GM19043 (cell line): ENCODE data around the gene CFAP57.

ENCODE experiments used
- ATAC-seq: cut with Tn5 transposase; IDR thresholded peaks from one replicate; pipeline ENCODE4 v1.9.1; 2021; ENCODE audit warnings: low read depth; ENCODE audit not compliant: unreplicated experiment

CFAP57 gene

DNA sequence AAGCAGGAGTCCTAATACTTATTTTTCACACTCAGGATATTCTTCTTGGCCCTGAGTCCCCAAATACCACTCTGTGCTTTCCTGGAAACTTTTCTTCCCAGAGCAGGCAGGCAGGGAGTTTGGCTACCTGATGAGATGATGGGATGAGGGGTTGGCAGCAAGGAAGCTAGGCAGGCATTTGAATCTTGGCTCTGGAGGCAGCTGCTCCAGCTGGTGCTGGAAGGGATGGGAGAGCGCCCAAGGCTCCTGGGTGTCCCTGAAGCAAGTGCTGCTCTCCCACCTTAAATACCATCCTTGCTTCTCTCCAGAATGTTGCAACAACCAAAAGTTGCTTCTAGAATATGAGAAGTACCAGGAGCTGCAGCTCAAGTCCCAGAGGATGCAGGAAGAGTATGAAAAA lies 49.7 kb downstream of the CFAP57 start:
- ATAC-seq = no peak

GRCh38 chr1:43222879-43223278 lies 50.7 kb downstream of the CFAP57 start:
- no peak for ATAC-seq

DNA sequence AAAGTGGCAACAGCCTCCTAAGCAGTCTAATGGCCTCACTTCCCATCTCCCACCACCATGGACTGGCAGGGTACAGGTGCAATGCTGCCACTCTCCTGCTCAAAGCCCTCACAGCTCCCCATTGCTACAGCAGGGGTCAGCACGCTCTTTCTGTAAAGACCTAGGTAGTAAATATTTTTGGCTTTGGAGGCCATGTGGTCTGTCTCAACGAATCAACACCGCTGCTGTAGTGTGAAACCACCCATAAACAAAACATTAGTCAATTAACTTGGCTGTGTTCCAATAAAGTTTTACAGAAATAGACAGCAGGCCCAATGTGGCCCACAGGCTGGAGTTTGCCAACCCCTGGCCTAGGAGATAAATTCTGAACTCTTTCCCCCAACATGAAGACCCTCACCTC lies 53.0 kb downstream of the CFAP57 start:
- no peak for ATAC-seq

- peak; percentile 47 for ATAC-seq
These were observed 55.1 kb downstream of the CFAP57 start for GRCh38 chr1:43227143-43227764.

DNA sequence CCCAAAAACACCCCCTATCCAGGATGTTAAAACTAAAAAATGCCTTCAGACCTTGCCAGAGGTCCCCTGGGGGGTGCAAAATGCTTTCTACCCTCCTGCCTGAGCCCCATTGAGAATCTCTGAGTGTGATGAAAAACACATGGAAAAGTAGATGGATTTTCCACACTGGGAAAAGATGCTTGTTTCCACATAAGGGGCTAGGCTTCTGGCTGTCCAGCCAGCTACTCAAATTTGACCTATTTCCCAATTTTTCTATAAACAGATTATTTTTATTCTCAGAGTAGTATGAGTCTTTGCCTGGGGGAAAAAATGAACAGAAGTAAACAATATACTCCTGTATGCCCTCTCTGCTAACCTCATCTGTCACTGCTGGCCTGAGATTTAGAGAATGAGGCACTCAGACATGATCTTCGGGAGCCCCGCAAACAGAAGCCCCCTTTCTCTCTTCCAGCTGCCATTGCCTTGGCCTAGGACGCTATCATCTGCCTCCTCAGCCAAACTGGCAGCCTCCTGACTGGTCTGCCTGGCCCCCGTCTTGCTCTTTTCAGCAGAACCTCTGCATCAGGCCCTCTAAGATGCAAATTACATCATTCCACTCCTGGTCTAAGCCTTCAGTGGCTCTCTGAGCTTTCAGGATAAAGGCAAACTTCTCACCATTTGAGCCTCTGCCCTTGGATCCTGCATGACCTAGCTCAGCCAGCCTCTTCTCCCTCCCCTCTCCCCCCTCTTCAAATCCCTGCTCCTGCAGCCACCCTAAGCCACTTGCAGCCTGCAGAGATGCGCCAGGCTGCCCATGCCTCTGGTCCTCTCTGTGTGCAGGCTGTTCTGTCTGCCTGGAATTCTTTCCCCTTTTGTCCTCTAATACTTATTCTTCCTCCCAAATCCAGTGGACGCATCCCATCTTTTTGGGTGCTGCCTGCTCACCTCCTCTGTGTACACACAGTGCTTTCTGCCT lies 58.0 kb downstream of the CFAP57 start:
- ATAC-seq = no peak

DNA sequence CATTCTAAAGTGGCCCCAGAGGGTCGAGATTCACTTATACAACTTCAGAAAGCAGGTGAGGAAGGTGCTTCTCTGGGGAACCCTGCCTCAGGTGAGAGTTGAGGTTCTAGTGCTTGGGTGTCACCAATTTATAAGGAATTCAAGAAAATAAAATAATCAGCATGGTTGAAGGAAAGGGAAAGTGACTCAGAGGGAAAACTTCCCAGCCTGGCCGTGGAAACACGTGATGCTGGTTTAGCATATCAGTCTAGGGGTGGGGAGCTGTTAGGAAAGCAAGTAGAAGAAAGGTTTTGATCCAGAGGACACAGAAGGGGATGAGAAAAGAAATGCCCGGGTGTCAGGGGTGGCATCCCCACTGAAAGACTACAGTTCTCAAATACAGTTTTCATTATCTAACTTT lies 59.9 kb downstream of the CFAP57 start:
- no peak for ATAC-seq

DNA sequence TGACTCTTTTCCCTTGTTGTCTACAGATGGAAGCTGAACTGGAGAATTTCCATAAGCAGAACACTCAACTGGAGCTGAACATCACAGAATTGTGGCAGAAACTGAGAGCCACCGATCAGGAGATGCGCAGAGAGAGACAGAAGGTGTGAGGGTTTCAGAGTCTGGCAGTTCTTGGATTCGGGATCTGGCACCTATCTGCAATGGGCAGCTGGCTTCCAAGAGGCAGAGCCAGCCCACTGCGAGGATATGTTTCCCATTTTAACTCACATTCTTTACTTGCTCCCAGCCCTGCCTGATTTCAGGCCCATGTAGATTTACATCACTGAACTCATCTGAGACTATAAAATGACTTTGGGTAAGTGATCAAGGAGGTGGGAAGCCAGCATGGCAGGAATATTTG lies 60.4 kb downstream of the CFAP57 start:
- ATAC-seq = no peak

DNA sequence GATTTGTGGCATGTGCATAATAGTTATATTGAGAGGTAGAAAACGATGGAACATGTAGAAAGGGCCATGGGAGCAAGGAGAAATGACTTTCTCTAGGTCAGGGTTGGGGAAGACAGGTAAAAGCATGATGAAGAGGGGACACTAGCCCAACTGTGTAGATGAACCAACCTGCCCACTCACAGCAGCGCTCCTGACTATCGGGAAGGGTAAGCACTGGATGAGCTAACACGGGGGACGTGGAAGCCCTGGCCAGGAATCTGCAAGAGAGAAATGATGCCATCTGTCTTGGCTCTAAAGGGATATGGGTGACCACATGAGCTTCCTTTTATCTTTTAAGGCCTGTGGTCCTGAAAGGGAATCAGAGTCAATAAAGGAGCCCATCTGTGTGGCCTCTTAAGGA lies 61.5 kb downstream of the CFAP57 start:
- no peak for ATAC-seq

GRCh38 chr1:43234267-43234666 lies 62.1 kb downstream of the CFAP57 start:
- ATAC-seq = no peak

GRCh38 chr1:43235040-43235439 lies 62.9 kb downstream of the CFAP57 start:
- no peak for ATAC-seq

DNA sequence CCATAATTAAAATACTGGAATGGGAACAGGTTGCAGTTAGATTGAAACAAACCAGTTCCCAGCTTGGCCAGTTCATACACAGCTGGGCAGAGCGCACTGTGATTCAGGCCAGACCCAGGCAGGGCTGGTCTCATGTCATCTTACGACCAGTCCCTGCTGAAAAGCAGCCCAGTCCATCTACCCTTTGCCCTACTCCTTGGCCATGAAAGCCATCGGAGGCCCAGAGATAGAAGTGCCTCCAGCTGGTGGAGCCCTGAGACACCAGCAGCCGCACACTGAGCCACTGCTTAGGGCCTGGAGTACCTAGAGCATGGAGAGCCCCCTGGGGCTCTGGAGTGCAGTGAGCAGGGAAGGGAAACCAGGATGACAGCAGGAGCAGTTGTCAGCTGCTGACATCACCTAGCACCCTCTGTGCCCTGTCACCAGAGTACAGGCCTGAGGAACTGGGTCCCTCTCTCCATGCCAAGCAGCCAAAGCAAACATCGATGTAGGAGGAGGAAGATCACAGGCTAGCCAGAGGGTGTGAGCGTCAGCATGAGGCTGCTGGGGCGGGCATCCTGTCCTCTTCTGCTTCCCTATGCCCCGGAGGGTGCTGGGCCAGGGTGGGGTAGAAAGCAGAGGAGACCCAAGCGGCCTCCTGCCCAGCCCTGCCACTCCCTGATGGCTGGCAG lies 63.5 kb downstream of the CFAP57 start:
- ATAC-seq = no peak

DNA sequence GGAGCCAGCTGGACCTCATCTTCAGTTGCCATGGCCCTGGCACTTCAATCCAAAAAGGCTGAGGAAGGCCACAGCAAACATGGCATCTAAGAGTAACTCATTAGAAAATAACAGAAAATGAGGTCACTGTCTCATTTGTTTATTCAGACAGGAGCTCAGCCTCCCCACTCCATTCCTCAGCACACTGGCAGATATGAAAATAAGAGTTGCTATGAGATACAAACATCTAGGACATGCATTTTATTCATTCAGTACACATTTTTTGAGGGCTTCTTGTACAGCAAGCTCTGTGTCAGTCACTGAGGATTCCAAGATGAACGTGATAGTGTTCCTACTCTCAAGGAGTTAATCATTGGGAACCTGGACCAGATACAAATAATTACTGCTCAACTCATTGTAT lies 65.0 kb downstream of the CFAP57 start:
- ATAC-seq = no peak

DNA sequence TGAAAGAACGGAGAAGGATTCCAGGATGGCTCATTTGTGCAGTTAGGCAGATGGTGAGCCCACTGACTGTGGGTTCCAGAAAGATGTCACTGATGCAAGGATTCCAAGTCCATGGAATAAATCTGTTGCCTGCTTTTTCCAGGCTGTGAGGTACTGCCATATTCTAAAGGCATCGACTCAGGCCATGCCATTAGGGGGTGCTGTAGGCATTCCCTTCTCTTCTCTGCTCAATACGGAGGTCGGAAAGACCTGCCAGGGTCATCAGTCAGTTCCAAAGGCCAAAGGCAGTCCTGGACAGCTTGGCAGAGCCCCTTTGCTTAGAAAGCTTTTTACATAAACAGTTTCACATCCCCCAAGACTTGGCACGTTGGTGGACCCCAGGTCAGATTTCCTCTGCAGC lies 66.0 kb downstream of the CFAP57 start:
- ATAC-seq = no peak

- ATAC-seq = no peak
These were observed 66.9 kb downstream of the CFAP57 start for GRCh38 chr1:43238991-43239469.

DNA sequence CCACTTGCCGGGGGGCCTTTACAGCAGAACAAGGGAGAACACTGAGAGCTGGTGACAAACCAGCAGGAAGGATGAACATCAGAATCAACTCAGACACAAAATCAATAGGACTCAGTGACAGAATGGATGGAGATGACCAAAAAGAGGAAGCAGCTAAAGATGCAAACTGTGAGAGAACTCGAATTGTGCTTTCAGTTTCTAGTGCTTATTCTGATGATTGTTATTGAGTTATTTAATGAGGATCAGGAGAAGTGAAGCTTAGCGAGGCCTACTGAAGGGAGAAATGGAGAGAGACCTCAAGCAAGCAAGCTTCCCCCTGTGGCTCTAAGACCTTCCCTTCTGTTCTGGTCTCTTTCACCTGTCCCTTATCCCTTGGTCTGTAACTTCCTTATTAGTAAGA lies 67.4 kb downstream of the CFAP57 start:
- peak; percentile 84 for ATAC-seq

GRCh38 chr1:43241413-43241836 lies 69.3 kb downstream of the CFAP57 start:
- ATAC-seq = no peak

- ATAC-seq = no peak
These were observed 71.2 kb downstream of the CFAP57 start for GRCh38 chr1:43243299-43243698.

DNA sequence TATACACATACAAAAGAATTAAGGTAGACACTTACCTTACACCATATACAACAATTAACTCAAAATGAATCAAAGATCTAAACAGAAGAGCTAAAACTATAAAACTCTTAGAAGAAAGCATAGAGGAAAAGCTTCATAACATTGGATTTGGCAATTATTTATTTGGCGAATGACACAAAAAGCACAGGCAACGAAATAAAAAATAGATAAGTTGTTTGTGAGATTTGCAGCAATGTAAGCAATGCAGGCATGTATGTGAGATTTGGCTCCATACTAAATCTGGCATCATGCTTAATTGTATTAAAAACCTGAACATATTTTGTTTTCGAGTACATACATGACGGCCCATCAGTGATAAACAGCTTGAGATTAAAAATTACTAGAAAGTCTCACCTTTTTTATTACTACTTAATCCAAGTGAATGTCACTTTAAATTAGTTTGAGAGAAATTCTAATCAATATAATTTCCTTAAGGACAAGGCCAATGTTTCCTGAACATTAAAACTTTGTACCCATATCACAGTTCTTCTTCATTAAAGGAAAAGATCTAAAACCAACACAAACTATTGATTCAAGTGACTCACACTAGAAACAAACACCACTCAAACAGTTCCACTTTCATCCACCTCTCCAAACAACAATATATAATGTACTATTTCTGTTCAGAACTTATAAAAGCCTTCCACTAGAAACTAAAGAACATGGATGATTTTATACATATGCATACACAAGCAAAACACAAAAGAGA lies 74.5 kb downstream of the CFAP57 start:
- ATAC-seq = no peak

- no peak for ATAC-seq
These were observed 75.3 kb downstream of the CFAP57 start for GRCh38 chr1:43247256-43247921.

- ATAC-seq = no peak
These were observed 78.2 kb downstream of the CFAP57 start for GRCh38 chr1:43250351-43250761.
